Stimulated activated CD8-positive, alpha-beta memory T cell treated with anti-CD3 and anti-CD28 coated beads, Interleukin-7, amount 100 ng/mL, for 24 hours (primary cell): Measurements from ENCODE around the gene DHCR24.

ENCODE experiments used
- DNase-seq: peaks from one replicate; pipeline ENCODE4 v3.0.0-alpha.2; 2020; ENCODE audit warnings: low read depth

DHCR24 gene

GRCh38 chr1:54816130-54816529 is 70.9 kb downstream of the DHCR24 start:
- DNase-seq = no peak

GRCh38 chr1:54815086-54815876 is 71.7 kb downstream of the DHCR24 start:
- DNase-seq = no peak

- DNase-seq = no peak
Observed at GRCh38 chr1:54814571-54814970, 72.4 kb downstream of the DHCR24 start.

- DNase-seq = no peak
Observed at GRCh38 chr1:54814126-54814498, 72.9 kb downstream of the DHCR24 start.

GRCh38 chr1:54813485-54814125 is 73.4 kb downstream of the DHCR24 start:
- DNase-seq = no peak

- no peak for DNase-seq
Observed at GRCh38 chr1:54812801-54813484, 74.1 kb downstream of the DHCR24 start.

- no peak for DNase-seq
Observed at GRCh38 chr1:54811739-54812655, 75.0 kb downstream of the DHCR24 start.

- DNase-seq = no peak
Observed at GRCh38 chr1:54811066-54811465, 75.9 kb downstream of the DHCR24 start.

GRCh38 chr1:54810153-54810942 is 76.6 kb downstream of the DHCR24 start:
- peak; percentile 55 for DNase-seq

GRCh38 chr1:54809496-54810074 is 77.4 kb downstream of the DHCR24 start:
- DNase-seq = no peak

- no peak for DNase-seq
Observed at GRCh38 chr1:54808443-54809207, 78.4 kb downstream of the DHCR24 start.

GRCh38 chr1:54807756-54808155 is 79.2 kb downstream of the DHCR24 start:
- DNase-seq = no peak

- no peak for DNase-seq
Observed at GRCh38 chr1:54806931-54807611, 79.9 kb downstream of the DHCR24 start.

- DNase-seq = no peak
Observed at GRCh38 chr1:54805981-54806381, 81.0 kb downstream of the DHCR24 start.

GRCh38 chr1:54805466-54805865 is 81.5 kb downstream of the DHCR24 start:
- no peak for DNase-seq

- no peak for DNase-seq
Observed at GRCh38 chr1:54804471-54805132, 82.4 kb downstream of the DHCR24 start.

- DNase-seq = no peak
Observed at GRCh38 chr1:54803761-54804470, 83.1 kb downstream of the DHCR24 start.
